SW480 (cell line): ENCODE data around the gene STAG1.
"Not testable (repeated sequence)": the region's sequence is repeated elsewhere in the genome, so short reads cannot be mapped to it uniquely, and the experiment has no call there.

Experiments
- DNase-seq: peaks from one replicate; pipeline ENCODE4 v3.0.0-alpha.2; 2016; ENCODE audit warnings: low spot score

Gene STAG1

GRCh38 chr3:136505676-136506075 lies 246.5 kb downstream of the STAG1 start:
- no peak for DNase-seq

DNA sequence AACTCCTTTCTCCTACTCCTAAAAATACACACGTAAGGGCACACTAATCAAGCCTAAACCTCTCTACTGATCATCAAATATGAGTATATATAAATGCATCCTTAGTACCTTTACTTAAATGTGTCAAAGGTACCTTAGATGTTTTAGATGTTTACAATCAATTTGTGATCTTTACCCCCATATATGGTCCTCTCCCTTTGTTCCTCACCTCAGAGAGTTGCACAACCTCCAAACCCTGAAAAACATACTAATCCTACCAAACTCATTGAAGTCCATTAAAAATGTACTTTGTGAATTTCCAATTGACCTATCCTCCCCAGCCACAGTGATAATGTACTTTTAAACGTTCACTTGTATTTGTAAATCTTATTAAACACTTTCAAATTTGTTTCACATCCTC lies 249.1 kb downstream of the STAG1 start:
- DNase-seq = no peak

- DNase-seq = no peak
These were observed 253.2 kb downstream of the STAG1 start for GRCh38 chr3:136498919-136499447.

GRCh38 chr3:136495213-136495612 lies 257.0 kb downstream of the STAG1 start:
- DNase-seq = no peak

GRCh38 chr3:136490646-136491405 lies 261.4 kb downstream of the STAG1 start:
- DNase-seq = no peak

DNA sequence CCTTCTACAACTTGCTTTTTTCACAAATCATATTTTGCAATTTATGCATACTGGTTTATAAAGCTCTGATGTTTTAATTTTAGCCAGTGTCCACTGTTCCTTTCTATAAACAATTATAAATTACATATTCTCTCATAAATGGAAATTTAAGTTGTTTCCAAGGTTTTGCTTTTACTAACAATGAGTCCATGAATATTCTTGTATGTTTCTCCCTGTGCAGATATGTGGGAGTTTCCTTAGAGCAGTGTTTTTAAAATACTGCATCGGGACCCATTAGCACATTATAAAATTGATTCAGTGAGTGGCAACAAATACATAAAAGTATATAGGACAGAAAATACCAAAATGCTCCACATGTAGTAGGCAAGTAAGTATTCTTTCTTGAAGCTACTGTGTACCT lies 266.4 kb downstream of the STAG1 start:
- no peak for DNase-seq

DNA sequence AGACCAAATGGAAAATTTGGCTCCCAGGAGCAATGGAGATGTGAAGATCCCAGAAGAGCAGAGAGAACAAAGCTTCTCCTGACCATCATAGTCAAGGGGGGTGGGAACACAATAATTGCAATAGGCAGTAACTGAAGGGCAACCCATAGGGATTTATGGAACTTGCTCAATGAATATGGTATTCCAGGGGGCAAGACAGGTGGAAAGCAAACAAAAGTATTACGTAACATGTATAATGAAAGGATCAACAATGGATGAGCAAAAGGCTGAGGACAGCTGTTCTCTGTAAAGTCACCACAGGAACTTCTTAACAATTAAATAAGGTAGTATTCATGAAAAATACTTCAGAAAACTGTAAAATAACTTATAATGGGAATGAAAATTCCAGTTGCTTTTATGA lies 275.9 kb downstream of the STAG1 start:
- DNase-seq = no peak

- DNase-seq = not testable (repeated sequence)
These were observed 277.3 kb downstream of the STAG1 start for GRCh38 chr3:136474876-136475275.

- no peak for DNase-seq
These were observed 278.4 kb downstream of the STAG1 start for GRCh38 chr3:136473716-136474326.

DNA sequence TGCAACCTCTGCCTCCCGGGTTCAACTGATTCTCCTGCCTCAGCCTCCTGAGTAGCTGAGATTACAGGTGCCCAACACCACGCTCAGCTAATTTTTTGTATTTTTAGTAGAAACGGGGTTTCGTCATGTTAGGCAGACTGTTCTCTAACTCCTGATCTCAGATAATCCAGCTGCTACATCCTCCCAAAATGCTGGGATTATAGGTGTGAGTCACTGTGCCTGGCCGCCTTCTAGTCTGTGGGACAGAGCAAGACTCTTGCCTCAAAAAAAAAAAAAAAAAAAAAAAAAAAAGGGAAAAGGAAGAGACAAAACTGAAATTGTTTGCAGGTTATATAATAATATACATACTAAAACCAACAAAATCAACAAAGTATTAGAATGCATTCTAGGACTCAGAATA lies 286.9 kb downstream of the STAG1 start:
- no peak for DNase-seq

- DNase-seq = no peak
These were observed 287.7 kb downstream of the STAG1 start for GRCh38 chr3:136464502-136464901.

DNA sequence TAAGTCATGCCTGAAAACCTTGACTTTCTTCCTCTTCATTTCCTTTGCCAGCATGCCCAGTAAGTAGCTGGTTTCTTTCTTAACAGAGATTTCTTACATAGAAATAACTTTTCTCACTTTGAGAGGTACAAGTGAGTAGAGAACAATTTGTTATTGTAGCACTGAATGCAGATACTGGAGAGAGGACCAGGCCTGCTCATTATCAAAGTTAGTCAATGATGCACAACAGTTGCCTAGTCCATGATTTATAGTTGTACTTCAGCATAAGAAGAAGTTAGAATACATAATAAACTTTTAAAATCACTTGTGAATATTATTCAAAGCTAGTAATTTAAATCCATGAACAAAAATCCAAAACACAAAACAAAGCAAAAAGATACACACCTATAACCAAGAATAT lies 289.0 kb downstream of the STAG1 start:
- DNase-seq = no peak

DNA sequence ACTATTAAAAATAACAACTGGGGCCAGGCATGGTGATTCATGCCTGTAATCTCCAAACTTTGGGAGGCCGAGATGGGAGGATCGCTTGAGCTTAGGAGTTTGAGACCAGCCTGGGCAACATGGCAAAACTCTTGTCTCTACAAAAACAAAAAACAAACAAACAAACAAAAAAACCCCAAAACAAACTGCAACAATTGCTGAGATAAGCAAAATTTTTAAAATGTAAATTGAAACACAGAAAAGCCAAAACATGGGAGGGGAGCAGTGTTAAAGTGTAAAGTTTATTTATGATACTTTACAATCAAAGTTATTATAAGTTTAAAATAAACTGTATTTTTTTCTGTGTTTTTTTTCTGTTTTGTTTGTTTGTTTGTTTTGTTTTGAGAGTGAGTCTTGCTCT lies 294.4 kb downstream of the STAG1 start:
- DNase-seq = no peak

- no peak for DNase-seq
These were observed 296.0 kb downstream of the STAG1 start for GRCh38 chr3:136456196-136456595.

- DNase-seq = no peak
These were observed 307.6 kb downstream of the STAG1 start for GRCh38 chr3:136444581-136444980.

DNA sequence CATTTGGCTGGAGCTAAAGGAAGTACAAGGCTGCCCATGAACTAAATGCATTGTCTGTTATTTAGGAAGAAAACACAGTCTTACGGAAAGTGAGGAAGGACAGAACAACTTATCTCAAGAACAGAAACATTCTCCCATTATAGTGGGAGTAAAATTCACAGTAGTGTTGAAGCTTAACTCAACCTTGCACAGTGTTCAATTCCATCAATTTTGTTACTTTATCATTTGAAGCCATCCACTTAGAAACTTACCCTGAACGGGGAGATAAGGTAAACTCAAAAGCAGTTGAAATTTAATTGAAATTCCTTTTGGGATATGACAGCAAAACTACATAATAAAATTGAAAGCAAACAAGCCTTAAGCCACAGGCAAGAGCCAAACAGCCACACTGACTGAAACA lies 315.1 kb downstream of the STAG1 start:
- no peak for DNase-seq

- DNase-seq = no peak
These were observed 317.7 kb downstream of the STAG1 start for GRCh38 chr3:136434429-136434828.

- no peak for DNase-seq
These were observed 319.5 kb downstream of the STAG1 start for GRCh38 chr3:136432685-136433084.

- DNase-seq = no peak
These were observed 324.0 kb downstream of the STAG1 start for GRCh38 chr3:136428167-136428566.

DNA sequence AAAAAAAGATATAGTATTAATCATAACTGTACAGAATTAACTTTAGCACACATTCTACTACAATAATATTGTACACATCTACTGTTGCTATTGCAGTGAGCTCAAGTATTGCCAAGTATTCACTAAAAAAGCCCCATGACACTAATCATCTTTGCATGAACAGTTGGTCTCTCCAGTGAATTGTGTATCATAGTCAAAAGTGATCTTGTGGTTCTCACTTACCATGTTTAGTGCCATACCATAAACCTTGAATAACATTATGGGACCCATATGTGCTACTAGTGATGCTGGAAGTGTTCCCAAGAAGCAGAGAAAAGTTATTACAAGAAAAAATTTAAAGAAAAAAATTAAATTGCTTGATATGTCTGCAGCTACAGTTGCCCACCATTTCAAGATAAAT lies 324.9 kb downstream of the STAG1 start:
- no peak for DNase-seq

DNA sequence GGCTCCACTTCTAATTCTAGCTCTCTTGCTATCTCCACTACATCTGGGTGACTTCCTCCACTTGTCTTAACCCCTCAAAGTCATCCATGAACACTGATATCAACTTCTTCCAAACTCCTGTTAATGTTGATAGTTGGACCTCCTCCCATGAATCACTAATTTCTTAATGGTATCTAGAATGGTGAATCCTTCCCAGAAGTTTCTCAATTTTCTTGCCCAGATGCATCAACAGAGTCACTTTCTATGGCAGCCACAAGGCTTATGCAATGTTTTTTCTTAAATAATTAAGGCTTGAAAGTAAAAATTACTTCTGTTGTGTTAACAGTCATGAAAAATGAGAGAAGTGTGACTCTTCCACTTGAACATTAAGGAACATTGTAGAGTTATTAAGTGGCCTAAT lies 337.7 kb downstream of the STAG1 start:
- no peak for DNase-seq

DNA sequence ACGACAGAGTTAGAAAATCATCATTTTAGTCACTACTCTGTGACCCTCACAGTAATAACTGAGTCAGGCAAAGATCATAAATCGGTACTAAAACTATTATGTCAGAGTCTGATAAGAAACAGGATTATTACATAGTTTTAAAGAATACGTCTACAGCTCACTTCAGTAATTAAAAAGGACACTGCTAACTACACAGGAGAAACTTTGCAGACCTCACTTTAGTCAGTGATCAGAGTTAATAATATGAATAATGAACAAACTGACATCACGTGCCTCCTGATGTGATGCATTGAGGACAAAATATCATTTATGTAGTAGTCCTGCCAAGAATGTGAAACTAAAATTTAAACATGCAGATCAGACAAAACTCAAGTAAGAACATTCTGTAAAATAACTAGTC lies 339.9 kb downstream of the STAG1 start:
- no peak for DNase-seq

GRCh38 chr3:136409549-136409948 lies 342.6 kb downstream of the STAG1 start:
- no peak for DNase-seq

DNA sequence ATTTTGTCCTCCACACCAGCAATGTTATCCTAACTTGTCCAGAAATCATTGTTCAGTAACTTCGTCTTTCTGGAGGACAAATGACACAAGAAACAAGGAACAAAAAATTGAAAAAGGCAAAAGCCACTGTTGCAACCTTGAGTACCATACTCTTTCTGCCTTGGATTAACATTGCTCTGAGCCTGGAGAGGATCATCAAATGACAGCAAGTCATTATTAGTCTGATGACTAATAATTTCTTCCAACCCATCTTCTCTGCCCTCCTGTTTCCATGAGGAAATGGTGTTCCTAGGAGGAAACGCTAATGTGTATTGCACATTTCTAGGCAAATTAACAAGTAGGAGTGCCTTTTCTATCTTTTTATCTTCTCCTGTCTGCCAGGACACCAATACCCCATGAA lies 348.1 kb downstream of the STAG1 start:
- DNase-seq = no peak
